Measurements from ENCODE around the gene LNPK. TPM values are rescaled to one million over a fixed set of nuclear protein-coding genes. Genes with fewer than 3 reads are reported as not detected.

Gene LNPK
- total RNA-seq, 1 donor from 2014 or later: 28.7 TPM

GRCh38 chr2:175874291-175874690, 127.8 kb downstream of the LNPK start:
- H3K27ac ChIP-seq: no peak overlapping the region
- TF ChIP-seq CTCF (IDR thresholded peaks at IDR 0.05): no peak
- no peak overlapping the region for H3K4me3 ChIP-seq
- no peaks in the 10 kb centered on the region for H3K27me3 ChIP-seq
- intact Hi-C loops (cut with DNase I): no loop called here
- no peak for ATAC-seq
- DNase-seq: no peak
- no peaks in the 10 kb centered on the region for H3K36me3 ChIP-seq
- peaks cover 4% of the 10 kb centered on the region for H3K4me1 ChIP-seq
- no peaks in the 10 kb centered on the region for H3K9me3 ChIP-seq

Other genes with a start within 250 kb of the LNPK start
- not detected for gene EVX2, start 81.7 kb upstream of the LNPK start, total RNA-seq
- not detected for gene HOXD13, start 90.5 kb upstream of the LNPK start, total RNA-seq
- not detected for gene HOXD12, start 97.5 kb upstream of the LNPK start, total RNA-seq
- not detected for gene HOXD11, start 105.0 kb upstream of the LNPK start, total RNA-seq
- gene HOXD10, start 114.5 kb upstream of the LNPK start, total RNA-seq: 0.55 TPM
- gene HOXD9, start 120.5 kb upstream of the LNPK start, total RNA-seq: 1.6 TPM
- 2.6 TPM for gene HOXD8, start 127.4 kb upstream of the LNPK start, total RNA-seq
- 0.84 TPM for gene HOXD4, start 149.3 kb upstream of the LNPK start, total RNA-seq
- 1.7 TPM for gene HOXD3, start 155.0 kb upstream of the LNPK start, total RNA-seq
- 4.1 TPM for gene HOXD1, start 186.4 kb upstream of the LNPK start, total RNA-seq

Data from upper lobe of right lung (tissue), 1 donor.